Fibroblast of mammary gland (primary cell): ENCODE data around the gene TBX19.
A peak's percentile ranks its signal among the peaks of the same experiment; 100 is the strongest.
"Not testable (repeated sequence)": the region's sequence is repeated elsewhere in the genome, so short reads cannot be mapped to it uniquely, and the experiment has no call there.

ENCODE experiments used
- DNase-seq: peaks from one replicate; pipeline ENCODE4 v3.0.0-alpha.2; 2010; ENCODE audit warnings: low read depth
- H3K4me3 ChIP-seq: 2 replicates; pipeline ENCODE4 v1.5.1; 2011; ENCODE audit warnings: low read depth, mild to moderate bottlenecking, low read length, moderate library complexity; ENCODE audit not compliant: control insufficient read depth
- CTCF ChIP-seq: conservative IDR thresholded peaks from 2 replicates; pipeline ENCODE4 v1.5.1; 2011; ENCODE audit warnings: low read depth, low read length, inconsistent platforms; ENCODE audit not compliant: control insufficient read depth, insufficient read depth

Gene TBX19

GRCh38 chr1:168348146-168348709 lies 67.6 kb downstream of the TBX19 start:
- peak; percentile 24 for DNase-seq
- peak overlapping the region; percentile 46 for H3K4me3 ChIP-seq
- TF ChIP-seq CTCF: no peak

- H3K4me3 ChIP-seq, DNase-seq: not testable (repeated sequence)
Measured at GRCh38 chr1:168354335-168355269, 73.9 kb downstream of the TBX19 start.

GRCh38 chr1:168360151-168361021 lies 79.7 kb downstream of the TBX19 start:
- H3K4me3 ChIP-seq: no peak overlapping the region
- peak; percentile 56 for DNase-seq
- TF ChIP-seq CTCF: no peak

GRCh38 chr1:168361252-168361651 lies 80.6 kb downstream of the TBX19 start:
- DNase-seq: no peak
- TF ChIP-seq CTCF: no peak
- no peak overlapping the region for H3K4me3 ChIP-seq

- DNase-seq: no peak
- no peak for TF ChIP-seq CTCF
- no peak overlapping the region for H3K4me3 ChIP-seq
Measured at GRCh38 chr1:168362991-168363390, 82.3 kb downstream of the TBX19 start.
